OCI-LY1 (cell line): Measurements from ENCODE around the gene PTCD1.

Experiments
- H2AFZ ChIP-seq: fragments of 200-600 bp; sonication (generic), shearing (Covaris generic); 2 replicates; pipeline ENCODE4 v1.6.0; 2014; ENCODE audit warnings: antibody characterized with exemption, mild to moderate bottlenecking, low read length
- H3F3A ChIP-seq: fragments of 200-600 bp; sonication (generic), shearing (Covaris generic); 2 replicates; pipeline ENCODE4 v1.6.0; 2014; ENCODE audit warnings: mild to moderate bottlenecking, antibody characterized with exemption, low read length, moderate library complexity; ENCODE audit not compliant: insufficient read depth
- H3K27ac ChIP-seq: fragments of 200-600 bp; sonication (generic); 2 replicates; pipeline ENCODE4 v1.5.1; 2014; ENCODE audit warnings: low read length, mixed run types, mild to moderate bottlenecking, low read depth; ENCODE audit not compliant: poor library complexity, severe bottlenecking
- H3K27me3 ChIP-seq: fragments of 200-600 bp; sonication (generic); 2 replicates; pipeline ENCODE4 v1.6.0; 2014; ENCODE audit warnings: antibody characterized with exemption, mild to moderate bottlenecking, low read length, moderate library complexity; ENCODE audit not compliant: insufficient read depth
- H3K36me3 ChIP-seq: fragments of 200-600 bp; sonication (generic); 2 replicates; pipeline ENCODE4 v1.6.1; 2014; ENCODE audit warnings: mild to moderate bottlenecking, antibody characterized with exemption, low read length, moderate library complexity, mixed read lengths; ENCODE audit not compliant: insufficient read depth
- H3K4me1 ChIP-seq: fragments of 200-600 bp; sonication (generic); 2 replicates; pipeline ENCODE4 v1.5.1; 2014; ENCODE audit warnings: mild to moderate bottlenecking, low read length, moderate library complexity; ENCODE audit not compliant: insufficient read depth, severe bottlenecking
- H3K4me2 ChIP-seq: fragments of 200-600 bp; sonication (generic), shearing (Covaris generic); 2 replicates; pipeline ENCODE4 v1.6.1; 2014; ENCODE audit warnings: low read length
- H3K4me3 ChIP-seq: fragments of 200-600 bp; sonication (generic); 2 replicates; pipeline ENCODE4 v1.5.1; 2014; ENCODE audit warnings: low read length, low read depth, mild to moderate bottlenecking, mixed read lengths; ENCODE audit not compliant: poor library complexity, severe bottlenecking
- H3K79me2 ChIP-seq: fragments of 200-600 bp; shearing (Covaris generic); 2 replicates; pipeline ENCODE4 v1.6.1; 2016; ENCODE audit warnings: mixed run types, low read length, mixed read lengths; ENCODE audit not compliant: insufficient read depth
- H3K9ac ChIP-seq: fragments of 200-600 bp; sonication (generic), shearing (Covaris generic); 2 replicates; pipeline ENCODE4 v1.6.1; 2014; ENCODE audit warnings: mild to moderate bottlenecking, low read length, mixed read lengths
- H3K9me2 ChIP-seq: fragments of 200-600 bp; sonication (generic), shearing (Covaris generic); 2 replicates; pipeline ENCODE4 v1.6.1; 2014; ENCODE audit warnings: low read depth, mild to moderate bottlenecking, low read length, mixed read lengths
- H3K9me3 ChIP-seq: fragments of 200-600 bp; shearing (Covaris generic); 2 replicates; pipeline ENCODE4 v1.6.1; 2014; ENCODE audit warnings: low read length, mixed read lengths
- H4K20me1 ChIP-seq: fragments of 200-600 bp; sonication (generic), shearing (Covaris generic); 2 replicates; pipeline ENCODE4 v1.6.0; 2016; ENCODE audit warnings: mild to moderate bottlenecking, low read length; ENCODE audit not compliant: insufficient read depth
- EZH2 ChIP-seq: fragments of 200-600 bp; sonication (generic), shearing (Covaris generic); IDR thresholded peaks from 2 replicates; pipeline ENCODE4 v1.8.0; 2017; ENCODE audit warnings: borderline replicate concordance, mixed run types, mild to moderate bottlenecking, antibody characterized with exemption, low read length, moderate library complexity, mixed read lengths
- TF ChIP-seq, protein P1 (sequence below): fragments of 200-600 bp; sonication (generic), shearing (Covaris generic); IDR thresholded peaks from 2 replicates; pipeline ENCODE4 v1.5.1; 2017; ENCODE audit warnings: mild to moderate bottlenecking, antibody characterized with exemption, low read length, moderate library complexity, mixed read lengths

PTCD1 gene

DNA sequence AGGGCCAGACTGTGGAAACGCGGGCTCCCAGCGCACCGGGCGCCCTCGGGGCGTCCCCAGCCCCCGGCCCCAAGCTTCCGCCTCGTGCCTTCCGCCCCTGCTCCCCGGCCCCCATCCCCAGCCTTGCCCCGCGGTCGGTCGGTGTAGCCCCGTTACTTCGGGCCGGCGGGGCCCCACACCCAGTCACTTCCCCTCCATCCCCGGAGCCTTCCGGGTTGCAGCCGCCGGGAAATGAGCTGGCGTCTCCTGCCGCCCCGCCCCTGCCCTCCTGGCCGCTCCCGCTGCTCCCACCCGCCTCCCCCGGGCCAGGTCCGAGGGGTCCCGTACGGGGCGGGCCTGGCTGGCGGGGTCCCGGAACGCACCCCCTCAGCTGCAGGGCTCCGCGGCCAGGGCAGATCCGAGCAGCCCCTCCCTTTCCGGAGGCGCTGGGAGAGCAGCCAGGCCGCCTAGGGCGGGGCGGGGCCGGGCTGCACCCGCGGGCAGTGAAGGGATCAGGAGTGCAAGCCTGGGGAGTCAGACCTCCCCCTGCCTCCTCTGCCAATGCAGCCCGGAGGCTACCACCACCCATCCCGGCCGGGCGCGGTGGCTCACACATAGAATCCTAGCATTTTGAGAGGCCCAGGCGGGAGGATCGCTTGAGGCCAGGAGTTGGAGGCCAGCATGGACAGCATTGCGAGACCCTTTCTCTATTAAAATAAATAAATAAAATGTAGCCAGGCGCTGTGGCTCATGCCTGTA lies 63.4 kb downstream of the PTCD1 start:
- peak overlapping the region; percentile 81 for H3K4me2 ChIP-seq
- TF ChIP-seq, protein P1, sequence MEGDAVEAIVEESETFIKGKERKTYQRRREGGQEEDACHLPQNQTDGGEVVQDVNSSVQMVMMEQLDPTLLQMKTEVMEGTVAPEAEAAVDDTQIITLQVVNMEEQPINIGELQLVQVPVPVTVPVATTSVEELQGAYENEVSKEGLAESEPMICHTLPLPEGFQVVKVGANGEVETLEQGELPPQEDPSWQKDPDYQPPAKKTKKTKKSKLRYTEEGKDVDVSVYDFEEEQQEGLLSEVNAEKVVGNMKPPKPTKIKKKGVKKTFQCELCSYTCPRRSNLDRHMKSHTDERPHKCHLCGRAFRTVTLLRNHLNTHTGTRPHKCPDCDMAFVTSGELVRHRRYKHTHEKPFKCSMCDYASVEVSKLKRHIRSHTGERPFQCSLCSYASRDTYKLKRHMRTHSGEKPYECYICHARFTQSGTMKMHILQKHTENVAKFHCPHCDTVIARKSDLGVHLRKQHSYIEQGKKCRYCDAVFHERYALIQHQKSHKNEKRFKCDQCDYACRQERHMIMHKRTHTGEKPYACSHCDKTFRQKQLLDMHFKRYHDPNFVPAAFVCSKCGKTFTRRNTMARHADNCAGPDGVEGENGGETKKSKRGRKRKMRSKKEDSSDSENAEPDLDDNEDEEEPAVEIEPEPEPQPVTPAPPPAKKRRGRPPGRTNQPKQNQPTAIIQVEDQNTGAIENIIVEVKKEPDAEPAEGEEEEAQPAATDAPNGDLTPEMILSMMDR, result no peak
- no peak for TF ChIP-seq EZH2
- H3K36me3 ChIP-seq, result peaks cover 24% of the 10 kb centered on the region
- no peak overlapping the region for H2AFZ ChIP-seq
- H3K9me3 ChIP-seq, result no peaks in the 10 kb centered on the region
- peak overlapping the region; percentile 79 for H3K4me3 ChIP-seq
- H3K79me2 ChIP-seq, result peaks cover 5% of the 10 kb centered on the region; the same call in 1 of the 2 replicates
- peaks cover 34% of the 10 kb centered on the region for H3K4me1 ChIP-seq
- H3F3A ChIP-seq, result peaks cover 14% of the 10 kb centered on the region
- H3K9ac ChIP-seq, result peak overlapping the region; percentile 76
- no peaks in the 10 kb centered on the region for H3K27me3 ChIP-seq
- H3K9me2 ChIP-seq, result no peaks in the 10 kb centered on the region
- no peaks in the 10 kb centered on the region for H4K20me1 ChIP-seq
- H3K27ac ChIP-seq, result peak overlapping the region; percentile 41

GRCh38 chr7:99374111-99375064 lies 64.2 kb downstream of the PTCD1 start, which contains the start of gene ARPC1B:
TSS of gene ARPC1B (plus strand) at chr7:99374730. CDS start at chr7:99385715, 10,985 bp downstream.
- no peaks in the 10 kb centered on the region for H4K20me1 ChIP-seq
- peak within 1 kb of the TSS; percentile 36; the same call in 1 of the 2 replicates for H2AFZ ChIP-seq
- H3K27ac ChIP-seq, result peak within 1 kb of the TSS; percentile 41
- no peaks in the 10 kb centered on the region for H3K27me3 ChIP-seq
- peaks cover 25% of the 10 kb centered on the region for H3K4me1 ChIP-seq
- TF ChIP-seq, protein P1, result no peak
- TF ChIP-seq EZH2, result no peak
- H3K36me3 ChIP-seq, result peaks cover 26% of the 10 kb centered on the region
- no peaks in the 10 kb centered on the region for H3K9me3 ChIP-seq
- H3K4me2 ChIP-seq, result peak within 1 kb of the TSS; percentile 81
- peak within 1 kb of the TSS; percentile 76 for H3K9ac ChIP-seq
- peak within 1 kb of the TSS; percentile 79 for H3K4me3 ChIP-seq
- peaks cover 5% of the 10 kb centered on the region; the same call in 1 of the 2 replicates for H3K79me2 ChIP-seq
- H3F3A ChIP-seq, result peaks cover 6% of the 10 kb centered on the region; the same call in 1 of the 2 replicates
- H3K9me2 ChIP-seq, result no peaks in the 10 kb centered on the region
